Gastroesophageal sphincter (tissue), 3 donors: ENCODE data around the gene MRTFB.

Experiments used
- CTCF ChIP-seq, 4 experiments: fragments of 200-600 bp in 2 of 4; fragments of 450-650 bp in 2 of 4; sonication (generic) in 1 of 4; IDR thresholded peaks; one replicate each; pipeline ENCODE4 v1.5.1; 2017 to 2019; ENCODE audit warnings: antibody characterized with exemption in 4 of 4, mild to moderate bottlenecking in 2 of 4, moderate library complexity in 2 of 4
- EP300 ChIP-seq: sonication (generic); formaldehyde crosslinking; IDR thresholded peaks from one replicate; pipeline ENCODE4 v1.6.1; 2017; ENCODE audit warnings: antibody characterized with exemption, mild to moderate bottlenecking

- TF ChIP-seq EP300 (no peak), CTCF (IDR thresholded peaks at IDR 0.05) (no peak)
Measured at GRCh38 chr16:14181371-14182050, 110.4 kb downstream of the MRTFB start.
